Measurements from ENCODE around the gene PAIP2. TPM values are rescaled to one million over a fixed set of nuclear protein-coding genes. Genes with fewer than 3 reads are reported as not detected.
A peak's percentile ranks its signal among the peaks of the same experiment; 100 is the strongest.

Gene PAIP2
- total RNA-seq, 6 experiments from 2014 or later: 34.5 to 55.8 (median 41.4) TPM

DNA sequence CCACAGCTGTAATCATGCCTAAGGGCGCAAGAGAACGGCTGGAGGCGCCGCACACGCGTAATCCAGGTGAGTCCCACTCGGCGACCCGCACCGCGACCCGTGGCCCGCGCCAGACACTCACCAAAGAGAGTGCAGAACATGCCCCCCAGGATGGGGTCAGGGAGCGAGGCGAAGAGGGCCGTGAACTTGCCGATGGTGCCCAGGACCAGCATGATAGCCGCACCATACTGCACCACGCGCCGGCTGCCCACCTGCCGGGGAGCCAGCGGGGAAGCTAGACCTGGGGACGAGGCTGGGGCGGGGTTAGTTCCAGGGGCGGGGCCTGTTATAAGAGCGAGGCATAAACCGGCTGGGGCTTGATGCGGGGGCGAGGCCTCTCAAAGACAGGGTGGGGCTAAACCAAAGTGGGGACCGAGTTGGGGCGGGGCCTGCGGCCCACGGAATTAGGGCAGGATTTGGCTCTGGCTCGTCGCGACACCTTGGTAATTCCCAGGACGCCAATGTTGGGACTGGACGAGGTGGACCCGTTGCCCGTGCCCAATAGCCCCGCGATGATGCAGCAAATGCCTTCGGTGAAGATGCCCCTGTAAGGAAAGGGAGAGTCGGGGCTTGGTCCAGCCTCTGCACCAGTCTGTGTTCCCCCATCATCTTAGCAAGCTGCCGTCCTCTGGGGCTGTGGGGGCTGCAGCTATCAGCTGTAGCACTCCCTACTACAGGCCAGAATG, 36.6 kb downstream of the PAIP2 start:
- intact Hi-C loops (cut with DNase I): no loop called here
- H3K9me3 ChIP-seq: no peaks in the 10 kb centered on the region
- H3K27me3 ChIP-seq: no peaks in the 10 kb centered on the region
- ATAC-seq (no peak), DNase-seq (peak in 1 of 3 donors; percentile 47)
- H3K4me3 ChIP-seq: no peak overlapping the region
- 85% methylated on average over 21 of the region's 47 CpGs for WGBS (ENCODE audit: insufficient coverage, low coverage, low lambda C conversion rate, missing lambda C conversion rate)
- TF ChIP-seq POLR2A (IDR thresholded peaks at IDR 0.05): no peak
- TF ChIP-seq, protein P1, sequence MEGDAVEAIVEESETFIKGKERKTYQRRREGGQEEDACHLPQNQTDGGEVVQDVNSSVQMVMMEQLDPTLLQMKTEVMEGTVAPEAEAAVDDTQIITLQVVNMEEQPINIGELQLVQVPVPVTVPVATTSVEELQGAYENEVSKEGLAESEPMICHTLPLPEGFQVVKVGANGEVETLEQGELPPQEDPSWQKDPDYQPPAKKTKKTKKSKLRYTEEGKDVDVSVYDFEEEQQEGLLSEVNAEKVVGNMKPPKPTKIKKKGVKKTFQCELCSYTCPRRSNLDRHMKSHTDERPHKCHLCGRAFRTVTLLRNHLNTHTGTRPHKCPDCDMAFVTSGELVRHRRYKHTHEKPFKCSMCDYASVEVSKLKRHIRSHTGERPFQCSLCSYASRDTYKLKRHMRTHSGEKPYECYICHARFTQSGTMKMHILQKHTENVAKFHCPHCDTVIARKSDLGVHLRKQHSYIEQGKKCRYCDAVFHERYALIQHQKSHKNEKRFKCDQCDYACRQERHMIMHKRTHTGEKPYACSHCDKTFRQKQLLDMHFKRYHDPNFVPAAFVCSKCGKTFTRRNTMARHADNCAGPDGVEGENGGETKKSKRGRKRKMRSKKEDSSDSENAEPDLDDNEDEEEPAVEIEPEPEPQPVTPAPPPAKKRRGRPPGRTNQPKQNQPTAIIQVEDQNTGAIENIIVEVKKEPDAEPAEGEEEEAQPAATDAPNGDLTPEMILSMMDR (IDR thresholded peaks at IDR 0.05): no peak
- H3K4me1 ChIP-seq: peaks cover 0 to 30% (median 3%) of the 10 kb centered on the region in 4 donors
- no peak overlapping the region for H3K27ac ChIP-seq
- peaks cover 0 to 22% (median 0%) of the 10 kb centered on the region in 4 donors for H3K36me3 ChIP-seq

DNA sequence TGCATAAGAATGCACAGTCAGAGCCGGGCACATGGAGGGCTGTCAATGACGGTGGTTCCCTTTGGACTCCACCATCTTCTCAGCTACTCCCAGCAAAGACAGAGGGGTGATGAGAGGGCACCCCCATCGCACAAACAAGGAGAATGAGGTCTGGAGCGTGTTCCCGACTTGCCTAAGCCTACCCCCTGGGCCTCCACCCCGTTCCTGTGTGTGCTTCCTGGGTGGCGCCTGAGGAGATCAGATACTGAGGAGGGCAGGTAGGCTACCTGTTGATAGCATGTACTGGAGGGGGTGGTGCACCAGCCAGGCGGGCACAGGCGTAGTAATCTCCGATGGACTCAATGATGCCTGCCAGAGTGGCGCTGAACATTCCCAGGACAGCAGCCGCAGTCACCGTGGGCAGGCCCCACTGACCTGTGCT, 37.3 kb downstream of the PAIP2 start:
- intact Hi-C loops (cut with DNase I): no loop called here
- Histone ChIP-seq H3K9me3 (no peaks in the 10 kb centered on the region), H3K27me3 (no peaks in the 10 kb centered on the region), H3K27ac (no peak overlapping the region), H3K36me3 (peaks cover 0 to 22% (median 0%) of the 10 kb centered on the region in 4 donors), H3K4me3 (no peak overlapping the region), H3K4me1 (peaks cover 0 to 31% (median 6%) of the 10 kb centered on the region in 4 donors)
- DNase-seq (peak in 1 of 3 donors; percentile 18), ATAC-seq (no peak)
- TF ChIP-seq POLR2A (IDR thresholded peaks at IDR 0.05): no peak
- TF ChIP-seq, protein P1 (IDR thresholded peaks at IDR 0.05): no peak
- 72% methylated on average over 5 of the region's 13 CpGs for WGBS (ENCODE audit: insufficient coverage, low coverage, low lambda C conversion rate, missing lambda C conversion rate)

DNA sequence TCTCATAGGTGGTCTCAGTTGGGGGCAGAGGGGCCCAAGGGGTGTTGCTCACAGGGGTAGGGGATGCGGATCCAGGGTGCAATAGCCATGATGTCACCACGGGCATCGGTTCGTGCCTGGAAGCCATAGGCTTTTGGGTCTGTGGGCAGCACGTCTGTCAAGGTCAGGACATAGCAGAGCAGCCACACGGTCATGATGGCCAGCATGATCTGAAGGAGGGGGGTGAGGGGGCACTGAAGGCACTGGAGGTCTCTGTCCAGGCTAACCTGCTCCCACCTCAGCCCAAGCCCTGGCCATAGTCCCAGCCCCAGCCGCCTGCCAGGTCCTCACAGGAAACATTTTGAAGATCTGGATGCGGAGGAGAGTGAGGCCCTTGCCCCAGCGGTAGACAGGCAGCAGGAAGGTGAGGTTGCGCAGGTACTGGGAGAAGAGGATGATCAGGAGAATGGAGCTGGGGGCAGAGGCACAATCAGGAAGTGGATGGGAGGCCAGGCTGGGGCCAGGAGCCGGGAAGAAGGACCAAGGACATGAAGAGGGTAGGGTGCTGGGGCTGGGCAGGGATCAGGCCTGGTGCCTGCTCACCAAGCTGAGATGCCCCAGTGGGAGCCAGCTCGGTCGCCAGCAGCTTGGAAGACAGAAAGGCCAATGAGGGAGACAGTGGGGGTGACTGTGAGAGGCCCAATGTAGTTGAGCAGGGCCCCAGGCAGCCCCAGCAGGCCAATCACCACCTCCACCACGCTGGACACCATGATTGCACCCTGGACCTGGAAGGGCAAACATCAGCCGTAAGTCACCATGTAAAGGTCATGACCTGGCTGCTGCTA, 38.2 kb downstream of the PAIP2 start:
- Histone ChIP-seq H3K27ac (no peak overlapping the region), H3K9me3 (no peaks in the 10 kb centered on the region), H3K36me3 (peaks cover 0 to 22% (median 0%) of the 10 kb centered on the region in 4 donors), H3K4me3 (no peak overlapping the region), H3K27me3 (no peaks in the 10 kb centered on the region), H3K4me1 (peaks cover 0 to 31% (median 11%) of the 10 kb centered on the region in 4 donors)
- TF ChIP-seq, protein P1 (IDR thresholded peaks at IDR 0.05): no peak
- no peak for TF ChIP-seq POLR2A (IDR thresholded peaks at IDR 0.05)
- intact Hi-C loops (cut with DNase I): loop anchor here in 1 of 2 donors (10.0 kb wide), 1 partner anchor 85 kb away; the partner anchor contains the start of gene MATR3
- peak in 1 of 3 donors; percentile 33 for DNase-seq
- no peak for ATAC-seq
- WGBS (ENCODE audit: insufficient coverage, low coverage, low lambda C conversion rate, missing lambda C conversion rate): 96% methylated on average over 5 of the region's 15 CpGs

DNA sequence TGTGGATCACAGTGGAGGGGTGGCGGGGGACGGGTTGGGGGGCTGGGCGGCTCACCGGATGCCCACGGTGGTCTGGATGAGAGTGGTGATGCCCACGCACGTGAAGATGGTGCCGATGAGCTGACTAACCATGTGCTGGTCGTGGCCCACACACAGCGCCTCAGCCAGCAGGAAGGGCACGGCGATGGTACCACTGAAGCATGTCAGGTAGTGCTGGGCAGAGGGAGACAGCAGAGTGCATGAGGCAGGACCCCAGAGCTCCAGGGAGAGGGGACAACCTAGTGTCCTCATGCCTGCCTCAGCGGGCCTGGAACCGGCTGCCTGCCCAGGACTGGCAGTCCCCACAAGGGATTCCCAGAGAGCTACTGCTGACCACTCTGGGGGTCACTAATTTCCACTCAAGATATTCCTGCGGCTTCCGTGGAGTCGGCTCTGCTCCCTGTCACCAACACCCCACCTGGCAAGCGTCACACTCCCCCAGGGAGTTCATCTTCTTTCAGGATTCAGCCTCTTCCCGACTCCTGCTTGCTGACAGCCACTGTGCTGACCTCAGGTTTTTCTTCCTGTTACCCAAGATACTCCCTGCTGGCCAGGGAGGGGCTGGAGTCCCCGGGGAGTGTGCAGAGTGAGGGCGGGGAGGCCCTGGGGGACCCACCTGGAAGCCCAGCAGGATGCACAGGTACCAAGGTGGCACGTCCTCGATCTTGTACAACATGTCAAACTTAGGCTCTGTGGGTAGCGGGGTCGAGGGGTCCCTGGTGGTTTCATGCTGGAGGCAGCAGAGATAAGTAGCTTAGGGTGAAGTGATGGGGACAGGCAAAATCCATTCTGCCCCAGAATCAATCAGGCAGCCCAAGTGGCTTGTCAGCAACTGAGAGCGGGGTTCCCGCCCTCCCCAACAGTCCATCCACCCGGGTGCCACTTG, 40.4 kb downstream of the PAIP2 start:
- intact Hi-C loops (cut with DNase I): loop anchor here in 1 of 2 donors (10.0 kb wide), 1 partner anchor 87 kb away; the partner anchor contains the start of gene MATR3
- peaks cover 0 to 19% (median 0%) of the 10 kb centered on the region in 4 donors for H3K36me3 ChIP-seq
- no peaks in the 10 kb centered on the region for H3K9me3 ChIP-seq
- H3K4me3 ChIP-seq: peak overlapping the region; percentile 34 to 68 (median 50)
- WGBS (ENCODE audit: insufficient coverage, low coverage, low lambda C conversion rate, missing lambda C conversion rate): 34% methylated on average over 13 of the region's 28 CpGs
- DNase-seq (peak in 1 of 3 donors; percentile 52), ATAC-seq (peak; percentile 8 to 33 (median 22))
- no peaks in the 10 kb centered on the region for H3K27me3 ChIP-seq
- TF ChIP-seq, protein P1 (IDR thresholded peaks at IDR 0.05): no peak
- TF ChIP-seq POLR2A (IDR thresholded peaks at IDR 0.05): no peak
- H3K4me1 ChIP-seq: peaks cover 0 to 45% (median 11%) of the 10 kb centered on the region in 4 donors
- peak overlapping the region in 2 of 3 donors; percentile 36 to 70 for H3K27ac ChIP-seq
